Myocyte (in vitro differentiated cells): ENCODE measurements around the gene SLC25A21. TPM values are rescaled to one million over a fixed set of nuclear protein-coding genes. Genes with fewer than 3 reads are reported as not detected.

ENCODE experiments used
- DNase-seq: peaks from one replicate; pipeline ENCODE4 v3.0.0-alpha.2; 2012; ENCODE audit warnings: low read depth
- total RNA-seq: library from RNA; depleted of rRNA; stranded (reverse); fragments of >200 nt; gene quantifications from 2 replicates; pipeline ENCODE4 v1.2.3, GENCODE V29; 2014

The SLC25A21 gene
- total RNA-seq, 1 donor from 2014 or later = 0.91 TPM

- DNase-seq = no peak
Measured at GRCh38 chr14:36666416-36667206, 505.8 kb downstream of the SLC25A21 start.

GRCh38 chr14:36665887-36666415 is 506.5 kb downstream of the SLC25A21 start:
- no peak for DNase-seq

- DNase-seq = no peak
Measured at GRCh38 chr14:36664322-36665193, 507.8 kb downstream of the SLC25A21 start.

- no peak for DNase-seq
Measured at GRCh38 chr14:36663404-36664321, 508.7 kb downstream of the SLC25A21 start.

- peak; percentile 23 for DNase-seq
Measured at GRCh38 chr14:36662543-36663403, 509.6 kb downstream of the SLC25A21 start.

- no peak for DNase-seq
Measured at GRCh38 chr14:36662258-36662542, 510.2 kb downstream of the SLC25A21 start.

- peak; percentile 85 for DNase-seq
Measured at GRCh38 chr14:36661506-36662257, 510.7 kb downstream of the SLC25A21 start, which contains the start of gene PAX9. Gene PAX9, plus strand, starts transcription at chr14:36661860. Its CDS starts 230 bp downstream, at chr14:36662090.

GRCh38 chr14:36660736-36661505 is 511.5 kb downstream of the SLC25A21 start:
- no peak for DNase-seq

- DNase-seq = no peak
Measured at GRCh38 chr14:36659822-36660735, 512.3 kb downstream of the SLC25A21 start.

- no peak for DNase-seq
Measured at GRCh38 chr14:36659010-36659821, 513.2 kb downstream of the SLC25A21 start.

GRCh38 chr14:36658123-36659009 is 514.0 kb downstream of the SLC25A21 start:
- no peak for DNase-seq

- no peak for DNase-seq
Measured at GRCh38 chr14:36657399-36658122, 514.8 kb downstream of the SLC25A21 start.

- DNase-seq = no peak
Measured at GRCh38 chr14:36656687-36657398, 515.6 kb downstream of the SLC25A21 start.
